ENCODE measurements around the gene PLN.

The PLN gene

GRCh38 chr6:118548136-118548535, at the start of gene PLN:
PLN (plus strand) TSS chr6:118548296; CDS start chr6:118558922, 10,626 bp downstream.
- DNase-seq: no peak

GRCh38 chr6:118500130-118501015, 47.7 kb upstream of the PLN start:
- no peak for DNase-seq

- no peak for DNase-seq
These were observed 47.0 kb upstream of the PLN start for GRCh38 chr6:118501099-118501498.

- no peak for DNase-seq
These were observed 46.3 kb upstream of the PLN start for GRCh38 chr6:118501765-118502164.

- DNase-seq: no peak
These were observed 45.9 kb upstream of the PLN start for GRCh38 chr6:118502169-118502568.

- no peak for DNase-seq
These were observed 43.5 kb upstream of the PLN start for GRCh38 chr6:118504611-118505010.

- DNase-seq: no peak
These were observed 42.4 kb upstream of the PLN start for GRCh38 chr6:118505656-118506055.

GRCh38 chr6:118506071-118506638, 41.9 kb upstream of the PLN start:
- DNase-seq: no peak

GRCh38 chr6:118507636-118508035, 40.5 kb upstream of the PLN start:
- DNase-seq: no peak

- DNase-seq: no peak
These were observed 39.0 kb upstream of the PLN start for GRCh38 chr6:118509009-118509617.

GRCh38 chr6:118511930-118512715, 36.0 kb upstream of the PLN start:
- no peak for DNase-seq

GRCh38 chr6:118514689-118515088, 33.4 kb upstream of the PLN start:
- no peak for DNase-seq

- DNase-seq: no peak
These were observed 25.7 kb upstream of the PLN start for GRCh38 chr6:118522422-118522821.

- DNase-seq: no peak
These were observed 24.9 kb upstream of the PLN start for GRCh38 chr6:118523216-118523615.

GRCh38 chr6:118524686-118525085, 23.4 kb upstream of the PLN start:
- DNase-seq: no peak

- no peak for DNase-seq
These were observed 21.9 kb upstream of the PLN start for GRCh38 chr6:118525913-118526780.

- no peak for DNase-seq
These were observed 20.0 kb upstream of the PLN start for GRCh38 chr6:118528129-118528528.

GRCh38 chr6:118529756-118530155, 18.3 kb upstream of the PLN start:
- no peak for DNase-seq

- no peak for DNase-seq
These were observed 17.2 kb upstream of the PLN start for GRCh38 chr6:118530942-118531341.

GRCh38 chr6:118535176-118535844, 12.8 kb upstream of the PLN start:
- no peak for DNase-seq

- DNase-seq: no peak
These were observed 11.6 kb upstream of the PLN start for GRCh38 chr6:118536478-118536877.

- DNase-seq: no peak
These were observed 10.5 kb upstream of the PLN start for GRCh38 chr6:118537574-118537973.

Data from NCI-H1048 (cell line).